D721Med (cell line): Measurements from ENCODE around the gene SCAPER.
"Not testable (repeated sequence)": the region's sequence is repeated elsewhere in the genome, so short reads cannot be mapped to it uniquely, and the experiment has no call there.

Experiments
- DNase-seq: peaks from one replicate; pipeline ENCODE4 v3.0.0; 2011; ENCODE audit warnings: low spot score; ENCODE audit not compliant: insufficient read length
- FAIRE-seq: peaks from 2 replicates; lab custom pipeline; 2011; peaks lifted over from hg19 to GRCh38; lab: Jason Lieb, UNC
- TF ChIP-seq, protein P1 (sequence below): IDR thresholded peaks from 2 replicates; pipeline ENCODE4 v1.5.1; 2012; ENCODE audit warnings: mild to moderate bottlenecking, control low read depth; ENCODE audit not compliant: insufficient read depth; ENCODE audit errors: missing control alignments

SCAPER gene

DNA sequence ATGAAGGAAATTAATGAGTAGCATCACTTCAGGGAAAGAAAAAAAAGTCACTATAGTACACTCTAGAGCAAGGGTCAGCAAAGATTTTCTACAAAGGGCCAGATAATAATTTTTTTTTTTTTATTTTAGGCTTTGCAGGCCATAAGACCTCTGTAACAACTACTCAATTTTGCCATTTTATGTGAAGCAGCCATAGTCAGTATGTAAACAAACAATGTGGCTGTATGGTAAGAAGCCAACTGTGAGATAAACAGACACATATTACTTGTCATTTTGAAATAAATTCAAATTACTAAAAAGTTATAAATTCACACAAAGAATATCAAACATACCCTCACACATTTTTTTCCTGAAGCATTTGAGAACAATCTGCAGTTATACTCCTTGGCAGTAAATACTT is 40.6 kb downstream of the SCAPER start:
- TF ChIP-seq, protein P1, sequence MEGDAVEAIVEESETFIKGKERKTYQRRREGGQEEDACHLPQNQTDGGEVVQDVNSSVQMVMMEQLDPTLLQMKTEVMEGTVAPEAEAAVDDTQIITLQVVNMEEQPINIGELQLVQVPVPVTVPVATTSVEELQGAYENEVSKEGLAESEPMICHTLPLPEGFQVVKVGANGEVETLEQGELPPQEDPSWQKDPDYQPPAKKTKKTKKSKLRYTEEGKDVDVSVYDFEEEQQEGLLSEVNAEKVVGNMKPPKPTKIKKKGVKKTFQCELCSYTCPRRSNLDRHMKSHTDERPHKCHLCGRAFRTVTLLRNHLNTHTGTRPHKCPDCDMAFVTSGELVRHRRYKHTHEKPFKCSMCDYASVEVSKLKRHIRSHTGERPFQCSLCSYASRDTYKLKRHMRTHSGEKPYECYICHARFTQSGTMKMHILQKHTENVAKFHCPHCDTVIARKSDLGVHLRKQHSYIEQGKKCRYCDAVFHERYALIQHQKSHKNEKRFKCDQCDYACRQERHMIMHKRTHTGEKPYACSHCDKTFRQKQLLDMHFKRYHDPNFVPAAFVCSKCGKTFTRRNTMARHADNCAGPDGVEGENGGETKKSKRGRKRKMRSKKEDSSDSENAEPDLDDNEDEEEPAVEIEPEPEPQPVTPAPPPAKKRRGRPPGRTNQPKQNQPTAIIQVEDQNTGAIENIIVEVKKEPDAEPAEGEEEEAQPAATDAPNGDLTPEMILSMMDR = no peak
- DNase-seq (no peak), FAIRE-seq (no peak)

DNA sequence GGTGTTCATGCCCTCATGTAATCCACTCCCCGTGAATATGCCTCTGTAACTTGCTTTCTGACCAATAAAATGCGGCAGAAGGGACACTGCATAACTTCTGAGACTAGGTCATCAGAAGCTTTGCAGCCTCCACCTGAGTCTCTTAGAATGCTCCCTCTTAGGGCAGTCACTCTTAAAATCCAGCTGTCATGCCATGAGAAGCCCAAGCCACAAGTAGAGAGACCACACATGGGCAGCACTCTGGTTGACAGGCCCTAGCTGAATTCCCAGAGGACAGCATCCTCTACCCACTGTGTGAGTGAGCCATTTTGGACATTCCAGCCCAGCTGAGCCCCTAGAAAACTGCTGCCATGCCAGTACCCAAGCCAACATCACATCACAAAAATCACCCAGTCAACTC is 41.4 kb downstream of the SCAPER start:
- DNase-seq = no peak
- FAIRE-seq = no peak
- TF ChIP-seq, protein P1 = no peak

DNA sequence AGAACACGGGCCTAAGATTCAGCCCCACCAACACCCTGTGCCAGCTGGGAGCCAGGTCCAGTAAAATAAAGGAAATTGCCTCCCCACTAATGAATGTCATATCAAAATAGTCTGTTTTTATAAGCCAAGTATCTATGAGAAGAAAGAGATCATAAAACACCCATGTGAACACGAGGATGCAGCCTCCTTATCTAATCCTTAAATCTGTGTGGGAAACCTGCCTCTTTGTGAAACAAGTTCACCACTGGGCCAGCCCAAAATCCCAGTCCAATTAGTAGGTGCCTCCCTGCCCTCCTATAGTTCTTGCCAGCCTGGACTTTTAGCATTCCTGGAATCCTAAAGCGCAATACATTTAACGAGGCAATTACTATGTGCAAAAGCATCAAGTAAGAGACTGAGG is 42.0 kb downstream of the SCAPER start:
- DNase-seq = no peak

DNA sequence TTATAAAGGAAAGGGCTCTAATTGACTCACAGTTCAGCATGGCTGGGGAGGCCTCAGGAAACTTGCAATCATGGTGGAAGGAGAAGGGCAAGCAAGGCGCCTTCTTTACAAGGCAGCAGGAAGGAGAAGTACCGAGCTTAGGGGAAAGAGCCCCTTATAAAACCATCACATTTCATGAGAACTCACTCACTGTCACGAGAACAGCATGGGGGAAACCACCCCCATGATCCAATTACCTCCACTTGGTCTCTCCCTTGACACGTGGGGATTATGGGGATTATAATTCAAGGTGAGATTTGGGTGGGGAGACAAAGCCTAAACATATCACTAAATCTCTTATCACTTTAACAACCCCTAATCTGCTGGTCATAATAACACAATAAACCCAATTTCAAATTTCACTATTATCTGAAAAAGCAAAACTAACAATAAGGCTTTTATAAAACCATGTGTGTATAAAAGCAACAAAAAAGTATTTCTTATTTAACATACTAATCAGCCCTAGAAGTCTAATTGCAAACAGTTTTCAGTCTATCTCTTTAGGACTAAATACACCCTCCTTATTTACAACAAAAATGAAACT is 43.2 kb downstream of the SCAPER start:
- peak; percentile 77 for FAIRE-seq
- DNase-seq = no peak
- TF ChIP-seq, protein P1 = no peak

More for the DNA sequence above, 42.0 kb downstream of the SCAPER start:
- TF ChIP-seq, protein P1 = no peak
- no peak for FAIRE-seq

DNA sequence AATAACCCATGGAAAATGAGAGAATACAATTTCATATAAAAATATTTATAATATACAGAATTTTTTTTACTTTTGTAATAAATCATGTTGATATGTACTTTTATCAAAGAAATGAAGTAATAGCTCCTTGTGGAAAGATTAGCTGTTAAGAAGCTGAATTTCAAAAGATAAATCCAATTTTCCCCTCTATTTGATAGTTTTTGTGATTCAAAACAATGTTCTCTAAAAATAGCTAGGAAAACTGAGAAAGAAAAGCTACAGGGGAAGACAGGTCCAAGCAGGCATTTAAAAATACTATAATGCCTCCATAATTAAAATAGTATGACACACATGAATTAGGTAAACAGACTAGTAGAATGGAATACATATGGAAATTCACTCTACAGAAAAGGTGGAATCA is 44.9 kb downstream of the SCAPER start:
- TF ChIP-seq, protein P1 = no peak
- DNase-seq (no peak), FAIRE-seq (no peak)

DNA sequence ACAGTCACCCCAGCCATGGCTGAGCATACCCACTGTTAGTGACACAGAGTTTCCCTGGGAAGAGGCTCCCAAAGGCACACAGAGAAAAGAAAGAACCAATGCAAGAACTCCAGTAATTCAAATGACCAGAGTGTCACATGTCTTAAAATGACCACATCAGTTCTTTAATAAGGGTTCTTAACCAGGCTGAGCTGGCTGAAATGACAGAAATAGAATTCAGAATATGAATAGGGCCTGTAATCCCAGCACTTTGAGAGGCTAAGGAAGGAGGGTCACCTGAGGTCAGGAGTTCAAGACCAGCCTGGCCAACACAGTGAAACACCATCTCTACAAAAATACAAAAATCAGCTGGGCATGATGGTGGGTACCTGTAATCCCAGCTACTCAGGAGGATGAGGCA is 54.8 kb downstream of the SCAPER start:
- not testable (repeated sequence) for FAIRE-seq, DNase-seq

DNA sequence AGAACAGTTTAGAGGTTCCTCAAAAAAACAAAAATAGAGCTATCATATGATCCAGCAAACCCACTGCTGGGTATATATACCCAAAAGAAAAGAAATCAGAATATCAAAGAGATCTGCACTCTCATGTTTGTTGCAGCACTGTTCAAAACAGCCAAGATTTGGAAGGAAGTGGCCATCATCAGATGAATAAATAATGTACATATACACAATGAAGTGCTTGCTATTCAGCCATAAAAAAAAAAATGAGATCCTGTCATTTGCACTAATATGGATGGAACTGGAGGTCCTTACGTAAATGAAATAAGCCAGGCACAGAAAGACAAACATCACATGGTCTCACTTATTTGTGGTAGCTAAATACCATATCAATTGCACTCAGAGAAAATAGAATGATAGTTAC is 58.4 kb downstream of the SCAPER start:
- FAIRE-seq (no peak), DNase-seq (no peak)
- TF ChIP-seq, protein P1 = no peak

DNA sequence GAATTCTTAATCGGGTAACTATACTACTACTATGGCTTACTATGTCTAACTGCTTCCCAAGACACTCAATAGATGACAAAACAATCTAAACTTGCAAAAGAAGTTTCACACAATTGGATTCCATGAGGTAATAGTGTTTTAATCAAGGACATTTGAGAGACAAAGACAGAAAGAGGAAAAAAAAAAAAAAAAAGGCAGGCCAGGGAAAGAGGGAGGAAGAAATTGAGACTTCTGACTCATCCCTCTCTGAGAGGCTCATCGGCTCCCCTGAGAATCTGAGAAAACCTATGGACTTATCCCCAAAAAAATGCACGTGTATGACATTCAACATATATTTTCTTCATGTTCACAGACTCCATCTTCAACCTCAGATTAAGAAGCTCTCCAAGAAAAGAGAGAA is 61.0 kb downstream of the SCAPER start:
- DNase-seq (no peak), FAIRE-seq (no peak)
- TF ChIP-seq, protein P1 = no peak
